Bone marrow (tissue), 2 donors: ENCODE results near the gene OLFML3.
"Not testable (repeated sequence)": the region's sequence is repeated elsewhere in the genome, so short reads cannot be mapped to it uniquely, and the experiment has no call there.

Experiments
- DNase-seq, 2 donors: peaks; one replicate each; lab custom pipeline; 2025; lab: John Stamatoyannopoulos, UW

Gene OLFML3

DNA sequence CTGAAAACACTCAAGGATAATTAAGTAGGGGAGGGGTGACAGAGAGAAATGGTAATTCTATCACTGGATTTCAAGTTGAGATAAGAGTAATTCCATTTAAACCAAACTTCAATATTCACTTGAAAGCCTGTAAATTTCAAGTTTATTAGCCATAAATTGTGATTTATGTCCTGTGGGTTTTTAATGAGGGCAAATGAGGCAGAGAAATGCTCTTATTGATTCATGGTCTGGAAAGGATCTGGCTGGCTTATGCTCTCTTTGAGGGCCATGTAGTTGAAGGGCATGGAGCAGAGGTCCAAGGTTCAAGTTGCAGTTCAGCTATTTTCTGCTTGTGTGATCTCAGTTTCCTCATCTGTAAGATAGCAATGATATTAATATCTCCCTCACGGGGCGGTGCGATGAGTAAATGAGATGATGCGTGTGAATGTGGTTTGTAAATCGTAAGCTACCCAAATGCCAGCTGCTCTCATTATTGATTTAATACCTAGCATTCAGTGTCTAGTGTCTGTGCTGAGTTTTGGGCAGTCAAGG is 12.3 kb downstream of the OLFML3 start:
- no peak for DNase-seq

GRCh38 chr1:113993072-113993471 is 13.8 kb downstream of the OLFML3 start:
- no peak for DNase-seq

DNA sequence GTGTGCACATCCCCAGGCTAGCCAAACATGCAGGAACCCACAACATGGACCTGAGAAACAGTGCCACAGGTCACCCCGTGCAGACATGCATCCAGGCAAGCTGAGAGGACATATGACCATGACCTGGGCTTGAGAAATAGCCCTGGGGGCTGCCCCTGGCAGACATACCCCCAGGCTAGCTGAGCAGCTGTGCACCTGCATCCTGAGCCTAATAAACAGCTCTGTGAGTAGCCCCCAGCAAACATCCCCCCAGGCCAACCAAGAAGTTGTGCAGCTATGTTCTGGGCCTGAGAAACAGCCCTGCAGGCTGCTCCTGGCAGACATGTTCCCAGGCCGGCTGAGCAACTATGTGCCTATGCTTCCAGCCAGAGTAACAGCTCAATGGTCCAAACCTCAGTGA is 14.5 kb downstream of the OLFML3 start:
- no peak for DNase-seq

- no peak for DNase-seq
Measured at GRCh38 chr1:113995382-113995781, 16.1 kb downstream of the OLFML3 start.

DNA sequence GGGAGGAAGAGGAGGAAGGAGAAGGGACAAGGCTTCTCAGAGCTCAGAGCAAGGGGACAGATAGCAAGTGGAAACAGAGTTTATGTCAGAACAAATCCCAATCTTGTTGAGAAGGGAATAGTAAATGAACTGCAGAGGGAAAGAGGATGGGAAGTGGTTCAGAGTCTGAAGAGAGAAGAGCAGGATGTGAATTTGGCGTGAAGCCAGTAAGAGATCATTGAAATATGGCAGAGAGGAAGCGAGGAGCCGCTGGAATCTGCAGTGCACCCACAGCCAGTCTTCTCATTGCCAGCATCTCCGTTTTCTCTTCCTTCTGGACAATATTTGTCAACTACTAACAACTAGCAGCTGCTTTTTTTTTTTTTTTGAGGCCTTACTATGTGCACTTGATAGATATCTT is 19.1 kb downstream of the OLFML3 start:
- peak in 1 of 2 donors; percentile 17 for DNase-seq

GRCh38 chr1:113999233-113999632 is 20.0 kb downstream of the OLFML3 start:
- DNase-seq: no peak

DNA sequence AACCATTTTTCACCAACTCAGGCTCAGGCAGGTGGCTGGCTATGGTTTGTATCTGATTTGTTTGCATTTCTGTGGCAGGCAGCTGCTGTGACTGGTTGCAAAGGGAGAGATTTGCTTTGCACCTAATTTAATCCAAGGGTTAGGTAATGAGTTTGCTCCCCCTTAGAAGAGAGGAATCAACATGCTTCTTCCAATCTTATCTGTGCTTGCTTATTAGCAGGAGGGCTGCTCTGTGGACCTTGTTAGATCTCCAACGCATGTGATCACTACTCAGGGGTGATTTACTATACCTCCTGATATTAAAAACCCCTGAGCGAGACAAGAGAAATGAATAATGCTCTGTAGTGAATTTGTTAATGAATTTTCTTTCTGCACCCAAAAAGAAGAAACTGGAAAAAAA is 20.5 kb downstream of the OLFML3 start:
- DNase-seq: no peak

- DNase-seq: no peak
Measured at GRCh38 chr1:114000406-114000805, 21.1 kb downstream of the OLFML3 start.

- no peak for DNase-seq
Measured at GRCh38 chr1:114002492-114003239, 23.4 kb downstream of the OLFML3 start.

GRCh38 chr1:114003431-114003830 is 24.2 kb downstream of the OLFML3 start:
- DNase-seq: no peak

GRCh38 chr1:114006825-114007224 is 27.6 kb downstream of the OLFML3 start:
- DNase-seq: not testable (repeated sequence)

GRCh38 chr1:114008480-114008941 is 29.2 kb downstream of the OLFML3 start:
- no peak for DNase-seq

- DNase-seq: no peak
Measured at GRCh38 chr1:114008993-114009392, 29.7 kb downstream of the OLFML3 start.

- DNase-seq: no peak
Measured at GRCh38 chr1:114009393-114009792, 30.1 kb downstream of the OLFML3 start.

DNA sequence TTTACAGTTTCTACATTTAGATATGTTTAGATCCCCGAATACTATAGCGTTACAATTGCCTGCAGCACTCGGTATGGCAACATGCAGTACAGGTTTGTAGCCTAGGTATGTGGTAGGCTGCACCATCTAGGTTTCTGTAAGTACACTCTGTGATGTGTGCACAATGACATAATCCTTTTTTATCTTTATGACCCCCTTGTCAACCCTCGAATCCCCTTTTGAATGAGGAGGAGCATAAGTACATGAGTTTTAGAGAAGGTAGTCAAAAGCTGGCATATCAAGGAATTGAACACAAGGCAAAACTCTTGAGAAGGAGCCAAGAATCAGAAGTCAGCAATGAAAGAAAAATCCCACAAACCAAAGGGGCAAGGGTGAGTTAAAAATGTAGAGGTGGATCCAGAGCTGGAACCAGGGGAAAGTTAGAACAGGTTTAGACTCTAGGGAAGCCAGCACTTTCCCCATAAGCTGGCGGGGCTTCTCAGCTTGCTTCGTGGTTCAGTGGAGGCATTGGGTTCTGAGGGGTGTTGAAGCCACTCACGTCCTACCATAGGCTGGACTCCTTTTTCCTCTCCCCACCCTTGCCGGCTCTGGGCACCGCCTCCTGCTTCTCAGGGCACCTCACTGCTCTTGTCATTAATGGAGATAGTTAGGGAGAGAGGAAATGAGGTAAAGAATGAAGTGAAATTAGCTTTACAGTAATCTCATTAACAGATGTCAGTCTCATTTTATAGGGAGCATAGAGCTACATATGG is 31.3 kb downstream of the OLFML3 start:
- DNase-seq: no peak

- DNase-seq: no peak
Measured at GRCh38 chr1:114011796-114012195, 32.5 kb downstream of the OLFML3 start.

DNA sequence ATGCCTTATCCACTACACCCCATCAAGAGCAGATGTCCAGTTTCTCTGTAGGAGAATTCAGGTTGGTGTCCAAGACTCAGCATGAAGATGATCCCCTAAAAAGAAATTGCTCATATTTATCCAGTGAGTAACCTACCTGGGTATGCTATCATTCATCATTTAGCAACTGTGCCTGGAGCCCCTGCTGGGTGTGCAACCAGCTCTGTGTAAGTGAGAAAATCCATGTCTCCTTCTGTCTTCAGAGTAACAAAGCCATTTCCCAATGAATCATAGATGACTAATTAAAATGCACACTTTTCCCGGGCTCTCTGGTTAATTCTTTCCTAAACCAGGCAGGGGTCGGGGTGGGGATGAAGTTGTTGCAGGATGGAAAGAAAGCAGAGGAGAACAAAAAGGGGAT is 35.8 kb downstream of the OLFML3 start:
- no peak for DNase-seq

DNA sequence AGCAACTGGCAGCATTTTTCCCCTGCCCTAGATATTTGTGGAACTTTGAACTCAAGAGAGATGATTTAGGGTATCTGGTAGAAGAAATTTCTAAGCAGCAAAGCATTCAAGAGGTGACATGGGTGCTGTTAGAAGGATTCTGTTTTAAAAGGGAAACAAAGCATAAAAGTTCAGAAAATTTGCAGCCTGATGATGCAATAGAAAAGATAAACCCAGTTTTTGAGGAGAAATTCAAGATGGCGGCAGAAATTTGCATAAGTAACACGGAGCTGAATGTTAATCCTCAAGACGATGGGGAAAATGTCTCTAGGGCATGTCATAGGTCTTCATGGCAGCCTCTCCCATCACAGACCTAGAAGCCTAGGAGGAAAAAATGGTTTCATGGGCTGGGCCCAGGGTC is 40.5 kb downstream of the OLFML3 start:
- DNase-seq: not testable (repeated sequence)

DNA sequence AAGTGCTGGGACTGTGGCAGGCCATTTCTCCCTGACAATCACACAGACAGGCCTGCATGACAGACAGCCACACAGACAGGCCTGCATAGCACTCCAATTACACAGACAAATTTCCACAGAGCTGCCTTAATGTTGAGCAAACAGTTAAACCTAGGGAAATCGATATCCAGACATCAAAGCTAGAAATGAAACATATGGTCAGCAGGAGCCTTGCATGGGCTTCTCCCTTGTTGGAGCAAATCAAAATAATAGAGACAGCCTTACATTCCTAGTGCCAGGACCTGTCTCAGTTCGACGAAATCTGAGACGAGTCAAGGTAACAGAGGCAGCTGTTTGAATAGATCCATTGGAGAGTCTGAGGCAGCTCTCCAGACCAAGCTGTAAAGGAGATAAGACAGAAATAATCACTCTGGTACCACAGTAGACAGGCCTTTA is 42.4 kb downstream of the OLFML3 start:
- no peak for DNase-seq

- DNase-seq: no peak
Measured at GRCh38 chr1:114022877-114023276, 43.6 kb downstream of the OLFML3 start.

GRCh38 chr1:114023377-114023776 is 44.1 kb downstream of the OLFML3 start:
- DNase-seq: no peak

DNA sequence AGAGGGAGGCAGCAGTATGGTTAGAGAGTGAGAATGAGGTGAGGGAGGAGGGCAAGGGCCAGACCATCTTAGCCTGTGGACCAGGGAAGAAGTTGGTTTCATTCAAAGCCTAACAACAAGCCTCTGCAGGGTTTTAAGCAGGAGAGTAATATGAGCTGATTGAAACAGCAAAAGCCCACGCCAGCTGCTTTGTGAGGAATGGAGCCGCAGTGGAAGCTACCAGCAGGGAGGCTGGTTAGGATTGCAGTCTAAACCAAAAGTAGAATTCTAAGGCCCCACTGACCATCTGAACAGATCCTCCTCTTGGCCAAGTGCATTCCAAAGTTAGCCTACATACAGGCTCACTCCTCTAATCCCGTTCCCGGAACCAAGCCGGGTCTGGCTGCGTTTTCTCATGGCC is 44.8 kb downstream of the OLFML3 start:
- no peak for DNase-seq
